HG02623 (cell line): ENCODE measurements around the gene UBE2V1.
"Not testable (repeated sequence)": the region's sequence is repeated elsewhere in the genome, so short reads cannot be mapped to it uniquely, and the experiment has no call there.

Experiments
- ATAC-seq: cut with Tn5 transposase; IDR thresholded peaks from one replicate; pipeline ENCODE4 v1.9.1; 2021; ENCODE audit warnings: moderate library complexity; ENCODE audit not compliant: unreplicated experiment

Gene UBE2V1

GRCh38 chr20:50138120-50138478, 25.1 kb upstream of the UBE2V1 start:
- no peak for ATAC-seq

- ATAC-seq: not testable (repeated sequence)
These were observed 24.8 kb upstream of the UBE2V1 start for GRCh38 chr20:50137702-50138101.

GRCh38 chr20:50136822-50137599, 24.1 kb upstream of the UBE2V1 start:
- no peak for ATAC-seq

GRCh38 chr20:50135157-50135556, 22.2 kb upstream of the UBE2V1 start:
- not testable (repeated sequence) for ATAC-seq

GRCh38 chr20:50133474-50134217, 20.7 kb upstream of the UBE2V1 start:
- ATAC-seq: no peak

- no peak for ATAC-seq
These were observed 20.1 kb upstream of the UBE2V1 start for GRCh38 chr20:50133041-50133440.

GRCh38 chr20:50130995-50131394, 18.0 kb upstream of the UBE2V1 start:
- no peak for ATAC-seq

- ATAC-seq: no peak
These were observed 17.4 kb upstream of the UBE2V1 start for GRCh38 chr20:50130356-50130723.

GRCh38 chr20:50129662-50130355, 16.9 kb upstream of the UBE2V1 start:
- no peak for ATAC-seq

GRCh38 chr20:50128520-50128905, 15.6 kb upstream of the UBE2V1 start:
- no peak for ATAC-seq

GRCh38 chr20:50127587-50128519, 14.9 kb upstream of the UBE2V1 start:
- ATAC-seq: no peak

GRCh38 chr20:50126662-50127061, 13.7 kb upstream of the UBE2V1 start:
- ATAC-seq: no peak

GRCh38 chr20:50125279-50125678, 12.3 kb upstream of the UBE2V1 start:
- no peak for ATAC-seq

- ATAC-seq: no peak
These were observed 11.5 kb upstream of the UBE2V1 start for GRCh38 chr20:50124496-50124895.

- ATAC-seq: no peak
These were observed 10.5 kb upstream of the UBE2V1 start for GRCh38 chr20:50123418-50123817.

GRCh38 chr20:50122763-50123162, 9.8 kb upstream of the UBE2V1 start:
- no peak for ATAC-seq

GRCh38 chr20:50121858-50122271, 8.9 kb upstream of the UBE2V1 start:
- no peak for ATAC-seq

GRCh38 chr20:50120935-50121693, 8.2 kb upstream of the UBE2V1 start:
- no peak for ATAC-seq

- ATAC-seq: no peak
These were observed 5.3 kb upstream of the UBE2V1 start for GRCh38 chr20:50118203-50118602.

- no peak for ATAC-seq
These were observed 3.5 kb upstream of the UBE2V1 start for GRCh38 chr20:50116368-50116999.
